Ovary (tissue), 1 donor: ENCODE data around the gene ZNF211.

Source experiments
- EP300 ChIP-seq: sonication (generic); formaldehyde crosslinking; IDR thresholded peaks from one replicate; pipeline ENCODE4 v1.6.1; 2017; ENCODE audit warnings: antibody characterized with exemption
- POLR2A ChIP-seq: fragments of 450-650 bp; IDR thresholded peaks from one replicate; pipeline ENCODE4 v1.6.1; 2017; ENCODE audit warnings: antibody characterized with exemption, mild to moderate bottlenecking, moderate library complexity

GRCh38 chr19:57641715-57642234 lies 8.8 kb downstream of the ZNF211 start:
- no peak for TF ChIP-seq POLR2A
- TF ChIP-seq EP300, result no peak
